Astrocyte (in vitro differentiated cells and primary cell): ENCODE data around the gene GAS2L1. TPM values are rescaled to one million over a fixed set of nuclear protein-coding genes. Genes with fewer than 3 reads are reported as not detected.

Experiments
- DNase-seq: peaks from one replicate; pipeline ENCODE4 v3.0.0-alpha.2; 2010; ENCODE audit warnings: low read depth
- FAIRE-seq: peaks from 2 replicates; lab custom pipeline; 2011; peaks lifted over from hg19 to GRCh38; lab: Jason Lieb, UNC
- H2AFZ ChIP-seq: 2 replicates; pipeline ENCODE4 v1.6.0; 2012; ENCODE audit warnings: low read depth, low read length, inconsistent platforms
- H3K27ac ChIP-seq: 2 replicates; pipeline ENCODE4 v1.5.1; 2011; ENCODE audit warnings: low read depth, low read length, inconsistent platforms
- H3K27me3 ChIP-seq: 2 replicates; pipeline ENCODE4 v1.6.0; 2011; ENCODE audit warnings: low read length, inconsistent platforms; ENCODE audit not compliant: insufficient read depth
- H3K36me3 ChIP-seq: 2 replicates; pipeline ENCODE4 v1.5.1; 2011; ENCODE audit warnings: low read length, inconsistent platforms; ENCODE audit not compliant: insufficient read depth
- H3K4me1 ChIP-seq: 2 replicates; pipeline ENCODE4 v1.5.1; 2011; ENCODE audit warnings: low read length, inconsistent platforms; ENCODE audit not compliant: insufficient read depth
- H3K4me2 ChIP-seq: 2 replicates; pipeline ENCODE4 v1.6.0; 2012; ENCODE audit warnings: low read length, inconsistent platforms
- H3K4me3 ChIP-seq: 2 replicates; pipeline ENCODE4 v1.5.1; 2011; ENCODE audit warnings: low read depth, mild to moderate bottlenecking, low read length, inconsistent platforms; ENCODE audit not compliant: insufficient read depth
- H3K79me2 ChIP-seq: 2 replicates; pipeline ENCODE4 v1.6.0; 2012; ENCODE audit warnings: mild to moderate bottlenecking, low read length, inconsistent platforms; ENCODE audit not compliant: insufficient read depth
- H3K9ac ChIP-seq: 2 replicates; pipeline ENCODE4 v1.6.0; 2012; ENCODE audit warnings: mild to moderate bottlenecking, low read length, inconsistent platforms
- H3K9me3 ChIP-seq: 2 replicates; pipeline ENCODE4 v1.5.1; 2012; ENCODE audit warnings: low read depth, mild to moderate bottlenecking, low read length, inconsistent platforms; ENCODE audit not compliant: insufficient read depth
- H4K20me1 ChIP-seq: 2 replicates; pipeline ENCODE4 v1.6.0; 2012; ENCODE audit warnings: low read length, inconsistent platforms; ENCODE audit not compliant: insufficient read depth
- H3K27ac Mint-ChIP-seq: one replicate; pipeline ENCODE4 v1.8.0; 2021; ENCODE audit warnings: mild to moderate bottlenecking, mixed read lengths; ENCODE audit not compliant: unreplicated experiment
- H3K27me3 Mint-ChIP-seq: one replicate; pipeline ENCODE4 v1.8.0; 2021; ENCODE audit warnings: low read depth, mixed read lengths; ENCODE audit not compliant: unreplicated experiment
- H3K36me3 Mint-ChIP-seq: one replicate; pipeline ENCODE4 v1.8.0; 2021; ENCODE audit warnings: low read depth, mixed read lengths; ENCODE audit not compliant: unreplicated experiment
- H3K4me1 Mint-ChIP-seq: one replicate; pipeline ENCODE4 v1.8.0; 2021; ENCODE audit warnings: low read depth, mixed read lengths; ENCODE audit not compliant: unreplicated experiment
- H3K4me3 Mint-ChIP-seq: one replicate; pipeline ENCODE4 v1.8.0; 2021; ENCODE audit warnings: mild to moderate bottlenecking, moderate library complexity, mixed read lengths; ENCODE audit not compliant: unreplicated experiment
- H3K9me3 Mint-ChIP-seq: one replicate; pipeline ENCODE4 v1.8.0; 2021; ENCODE audit warnings: mild to moderate bottlenecking, mixed read lengths; ENCODE audit not compliant: unreplicated experiment
- EZH2 ChIP-seq: IDR thresholded peaks from 2 replicates; pipeline ENCODE4 v1.6.1; 2012; ENCODE audit warnings: mild to moderate bottlenecking, low read length, inconsistent platforms; ENCODE audit not compliant: insufficient read depth
- total RNA-seq: library from RNA; stranded (reverse); gene quantifications from 2 replicates; pipeline ENCODE4 v1.2.1, GENCODE V29; 2021
- TF ChIP-seq, protein P1 (sequence below): IDR thresholded peaks from 2 replicates; pipeline ENCODE4 v1.5.1; 2011; ENCODE audit warnings: low read depth, mild to moderate bottlenecking, inconsistent platforms, low read length, moderate library complexity; ENCODE audit not compliant: insufficient read depth

Gene GAS2L1
- total RNA-seq, 1 donor from 2014 or later, result 24.3 TPM

GRCh38 chr22:29298641-29299040 is 7.8 kb upstream of the GAS2L1 start:
- Mint-ChIP-seq H3K9me3 (peaks cover 5% of the 10 kb centered on the region), H3K36me3 (peaks cover 26% of the 10 kb centered on the region), H3K27ac (no peak overlapping the region), H3K4me1 (no peaks in the 10 kb centered on the region), H3K4me3 (no peak overlapping the region), H3K27me3 (no peaks in the 10 kb centered on the region)
- Histone ChIP-seq H3K27ac (no peak overlapping the region), H3K9ac (no peak overlapping the region), H2AFZ (no peak overlapping the region), H3K27me3 (no peaks in the 10 kb centered on the region), H3K4me3 (no peak overlapping the region), H3K4me1 (no peaks in the 10 kb centered on the region), H3K79me2 (peaks cover 8% of the 10 kb centered on the region), H4K20me1 (peaks cover 80% of the 10 kb centered on the region), H3K4me2 (no peak overlapping the region), H3K36me3 (peaks cover 58% of the 10 kb centered on the region), H3K9me3 (no peaks in the 10 kb centered on the region)
- FAIRE-seq, result no peak
- TF ChIP-seq, protein P1, sequence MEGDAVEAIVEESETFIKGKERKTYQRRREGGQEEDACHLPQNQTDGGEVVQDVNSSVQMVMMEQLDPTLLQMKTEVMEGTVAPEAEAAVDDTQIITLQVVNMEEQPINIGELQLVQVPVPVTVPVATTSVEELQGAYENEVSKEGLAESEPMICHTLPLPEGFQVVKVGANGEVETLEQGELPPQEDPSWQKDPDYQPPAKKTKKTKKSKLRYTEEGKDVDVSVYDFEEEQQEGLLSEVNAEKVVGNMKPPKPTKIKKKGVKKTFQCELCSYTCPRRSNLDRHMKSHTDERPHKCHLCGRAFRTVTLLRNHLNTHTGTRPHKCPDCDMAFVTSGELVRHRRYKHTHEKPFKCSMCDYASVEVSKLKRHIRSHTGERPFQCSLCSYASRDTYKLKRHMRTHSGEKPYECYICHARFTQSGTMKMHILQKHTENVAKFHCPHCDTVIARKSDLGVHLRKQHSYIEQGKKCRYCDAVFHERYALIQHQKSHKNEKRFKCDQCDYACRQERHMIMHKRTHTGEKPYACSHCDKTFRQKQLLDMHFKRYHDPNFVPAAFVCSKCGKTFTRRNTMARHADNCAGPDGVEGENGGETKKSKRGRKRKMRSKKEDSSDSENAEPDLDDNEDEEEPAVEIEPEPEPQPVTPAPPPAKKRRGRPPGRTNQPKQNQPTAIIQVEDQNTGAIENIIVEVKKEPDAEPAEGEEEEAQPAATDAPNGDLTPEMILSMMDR, result no peak
- TF ChIP-seq EZH2, result no peak
- DNase-seq, result no peak

- H4K20me1 ChIP-seq, result peaks cover 74% of the 10 kb centered on the region
Measured at GRCh38 chr22:29299136-29299900, 7.1 kb upstream of the GAS2L1 start.

More at GRCh38 chr22:29299136-29299900, 7.1 kb upstream of the GAS2L1 start:
- peaks cover 4% of the 10 kb centered on the region for H3K79me2 ChIP-seq
- H3K27ac ChIP-seq, result no peak overlapping the region
- no peaks in the 10 kb centered on the region for H3K9me3 ChIP-seq
- H3K4me3 ChIP-seq, result no peak overlapping the region
- no peak overlapping the region for H3K4me3 Mint-ChIP-seq
- no peaks in the 10 kb centered on the region for H3K4me1 Mint-ChIP-seq
- H3K36me3 ChIP-seq, result peaks cover 53% of the 10 kb centered on the region
- H3K27me3 Mint-ChIP-seq, result no peaks in the 10 kb centered on the region
- H3K9ac ChIP-seq, result no peak overlapping the region
- no peaks in the 10 kb centered on the region for H3K4me1 ChIP-seq
- DNase-seq (no peak), FAIRE-seq (peak; percentile 76)
- no peaks in the 10 kb centered on the region for H3K27me3 ChIP-seq
- no peak overlapping the region for H2AFZ ChIP-seq
- no peak overlapping the region for H3K4me2 ChIP-seq
- H3K9me3 Mint-ChIP-seq, result peaks cover 5% of the 10 kb centered on the region
- peaks cover 26% of the 10 kb centered on the region for H3K36me3 Mint-ChIP-seq
- H3K27ac Mint-ChIP-seq, result no peak overlapping the region
- TF ChIP-seq EZH2, result no peak
- TF ChIP-seq, protein P1, result no peak
